Left renal pelvis (tissue), 4 donors: ENCODE measurements around the gene RASAL3. TPM values are rescaled to one million over a fixed set of nuclear protein-coding genes. Genes with fewer than 3 reads are reported as not detected.
"Not testable (repeated sequence)": the region's sequence is repeated elsewhere in the genome, so short reads cannot be mapped to it uniquely, and the experiment has no call there.

Experiments used
- DNase-seq, 4 donors: peaks; one replicate each; pipeline ENCODE4 v3.0.0-alpha.2; 2013; ENCODE audit warnings: low read depth in 4 of 4, low spot score in 3 of 4
- polyA plus RNA-seq, 4 donors: library from polyadenylated mRNA; unstranded; fragments of 120-200 nt; gene quantifications; one replicate each; pipeline ENCODE4 v1.2.1, GENCODE V29; 2013; ENCODE audit not compliant: insufficient read length in 4 of 4

The RASAL3 gene
- polyA plus RNA-seq, 4 donors: 0.64 to 2.0 (median 1.2) TPM

DNA sequence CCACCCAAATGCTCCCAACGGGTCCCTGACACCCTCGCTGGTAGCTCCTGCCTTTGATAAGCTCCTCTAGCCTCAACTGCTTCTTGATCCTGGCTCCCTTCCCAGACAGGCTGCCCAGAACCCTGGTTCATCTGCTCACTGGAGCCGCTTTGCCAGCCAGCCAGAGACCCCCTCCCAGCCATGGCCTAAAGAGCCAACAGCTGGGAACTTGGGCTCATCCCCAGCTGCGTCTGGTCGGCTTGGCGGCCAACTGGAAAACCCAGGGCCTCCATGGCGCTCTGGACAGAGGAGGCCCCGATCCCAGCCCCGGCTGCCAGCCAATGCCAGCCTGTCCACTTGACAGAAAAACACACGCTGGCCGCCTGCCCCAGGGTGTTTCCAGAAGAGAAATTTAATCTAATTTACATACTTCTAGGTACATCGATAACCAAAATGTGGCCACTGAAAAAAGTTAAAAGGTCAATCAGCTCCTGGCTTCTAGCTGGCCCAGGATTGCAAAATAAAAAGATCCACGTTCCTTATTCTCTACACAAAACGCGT, 42.6 kb downstream of the RASAL3 start:
- DNase-seq: no peak

DNA sequence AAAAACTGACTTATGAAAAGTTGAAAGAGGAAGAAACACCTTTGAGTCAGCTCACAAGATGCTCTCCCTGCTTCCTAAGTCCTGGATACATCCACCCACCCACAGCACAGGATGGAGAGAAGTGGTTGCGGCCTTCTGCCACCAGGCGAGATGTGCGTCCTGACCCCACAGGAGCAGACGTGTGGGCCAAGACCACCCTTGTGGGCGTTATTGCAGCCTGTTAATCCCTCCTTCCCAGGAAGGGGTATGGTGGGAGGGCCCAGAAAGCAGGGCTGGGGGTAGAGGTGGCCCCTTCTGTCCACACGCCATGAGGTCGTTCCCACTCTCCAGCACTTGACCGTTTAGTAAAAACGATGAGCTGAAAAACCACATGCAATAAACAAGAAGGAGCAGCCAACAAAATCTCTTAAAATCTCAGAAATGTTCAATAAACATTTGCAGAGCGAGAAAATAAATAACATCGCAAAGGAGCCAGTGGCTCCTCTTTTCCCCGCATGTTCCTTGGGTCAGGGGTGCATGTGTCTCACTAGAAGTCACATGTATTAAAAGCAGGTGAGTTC, 43.1 kb downstream of the RASAL3 start:
- DNase-seq: no peak

DNA sequence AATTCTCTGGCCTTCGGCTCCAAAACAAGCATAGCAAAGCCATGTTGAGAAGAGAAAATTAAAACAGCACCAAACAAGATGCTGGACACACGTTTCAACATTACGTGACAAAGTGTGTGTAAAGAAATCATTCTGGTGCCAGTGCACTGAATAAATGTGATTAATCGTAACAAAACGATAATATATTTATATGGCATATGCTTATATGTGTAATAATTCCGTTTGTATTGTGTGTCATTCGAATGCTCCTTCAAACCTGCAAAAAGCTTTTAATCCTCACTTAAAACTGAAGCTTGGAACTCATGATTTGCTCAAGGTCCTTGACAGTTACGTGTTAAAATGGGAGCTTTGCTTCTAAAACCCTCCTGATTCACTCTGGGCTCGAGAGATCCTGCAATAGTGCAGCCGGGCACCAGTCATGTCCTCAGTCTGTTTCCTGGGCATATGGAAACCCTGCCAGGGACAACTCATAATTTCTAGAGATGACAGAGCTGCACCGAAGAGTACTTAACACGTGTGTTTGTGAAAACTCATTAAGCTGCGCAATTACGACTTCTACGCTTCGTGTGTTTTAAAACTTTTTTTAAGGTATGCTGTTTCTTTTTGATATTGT, 44.8 kb downstream of the RASAL3 start:
- DNase-seq: no peak

DNA sequence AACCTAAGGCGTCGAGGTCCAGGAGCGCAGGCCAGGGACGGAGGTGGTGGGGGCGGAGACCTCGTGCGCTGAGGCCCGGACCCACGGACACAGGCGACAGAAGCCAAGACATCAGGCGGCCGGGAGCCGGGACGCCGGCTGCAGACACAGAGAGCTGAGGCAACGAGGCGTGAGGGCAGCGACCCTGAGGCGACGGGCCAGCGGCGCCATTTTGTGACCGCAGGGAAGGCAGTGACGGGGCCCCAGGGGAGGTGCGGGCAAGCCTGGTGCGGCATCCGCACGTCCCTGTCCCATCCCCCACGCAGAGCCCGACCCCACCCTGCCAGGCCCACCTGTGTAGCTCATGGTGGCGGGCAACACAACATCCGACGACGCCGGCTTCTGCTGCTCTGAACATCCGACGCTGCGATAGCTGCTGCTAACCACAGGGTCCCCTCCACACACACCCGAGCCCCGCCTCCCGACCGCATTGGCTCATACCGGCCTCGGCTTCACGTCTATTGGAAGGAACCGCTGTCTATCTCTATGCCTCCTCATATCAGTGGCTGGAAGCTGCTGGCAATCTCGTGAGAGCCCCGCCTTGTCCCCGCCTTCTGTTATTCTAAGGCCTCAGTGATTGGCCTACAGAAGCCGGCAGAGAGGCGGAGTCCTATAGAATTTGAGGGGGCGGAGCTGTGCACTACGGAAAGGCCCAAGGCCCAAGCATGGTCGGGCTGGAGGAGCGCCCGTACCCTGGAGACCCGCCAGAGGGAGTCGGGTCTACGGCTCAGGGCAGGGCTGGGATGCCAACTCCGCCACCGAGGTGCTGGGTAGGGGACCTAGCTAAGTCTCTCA, 45.5 kb downstream of the RASAL3 start, which contains the start of gene AKAP8L:
TSS of gene AKAP8L (minus strand) at position 410 of the 834 bp plus-strand sequence. CDS start at position 345, 65 bp downstream.
- peak; percentile 99 to 100 (median 99) for DNase-seq

DNA sequence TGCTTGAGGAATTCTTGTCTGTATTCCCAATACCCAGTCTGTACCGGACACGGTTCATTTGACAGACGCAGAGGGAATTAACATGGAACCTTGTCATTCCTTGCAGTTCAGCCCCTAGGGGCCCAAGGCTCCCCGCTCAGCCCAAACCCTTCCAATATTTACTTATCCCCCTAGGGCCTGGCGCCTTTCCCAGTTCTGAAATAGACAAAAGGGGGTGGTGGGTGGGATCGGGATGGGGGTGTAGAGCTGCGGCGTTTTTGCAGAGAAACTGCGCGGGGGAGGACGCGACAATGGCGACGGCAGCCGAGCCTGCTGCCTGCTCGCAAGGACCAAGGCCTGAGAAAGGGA, 46.1 kb downstream of the RASAL3 start:
- peak in 1 of 4 donors; percentile 25 for DNase-seq

DNA sequence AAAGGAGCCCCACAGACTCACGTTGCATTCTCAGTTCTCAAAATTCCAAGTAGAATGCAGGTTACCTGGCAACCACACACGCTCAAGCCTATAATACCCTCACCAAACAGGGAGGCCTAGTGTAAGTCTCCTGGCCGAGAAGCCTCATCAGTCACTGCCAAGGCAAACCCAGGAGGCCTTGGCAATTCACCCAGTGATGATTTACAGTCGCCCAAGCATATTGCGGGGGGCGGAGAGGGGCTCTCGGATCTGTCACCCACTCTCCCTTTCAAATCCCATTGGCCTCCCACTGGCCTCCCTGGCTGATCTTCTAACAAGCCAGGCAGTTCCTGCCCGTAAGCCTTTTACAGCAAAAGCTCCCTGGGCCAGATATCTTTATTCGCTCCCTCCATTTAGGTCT, 46.6 kb downstream of the RASAL3 start:
- DNase-seq: no peak

DNA sequence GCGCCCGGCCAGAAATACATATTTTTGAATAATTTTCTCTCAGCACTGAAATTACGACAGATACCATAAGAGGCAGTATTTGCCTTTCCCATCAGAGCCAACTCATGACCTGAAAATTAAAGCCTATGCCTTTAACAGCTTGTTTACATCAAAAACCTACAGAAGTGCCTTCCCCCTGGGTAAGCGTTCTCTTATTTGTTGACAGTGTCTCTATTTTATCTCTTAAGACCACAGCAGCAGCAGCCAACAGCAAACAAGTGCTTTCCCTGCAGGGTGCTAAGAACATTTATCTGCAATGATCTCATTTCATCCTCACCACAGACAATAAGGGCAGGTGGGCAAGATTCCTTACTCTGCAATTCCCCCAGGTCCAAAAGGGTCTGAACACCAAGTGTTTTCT, 51.5 kb downstream of the RASAL3 start:
- DNase-seq: no peak

DNA sequence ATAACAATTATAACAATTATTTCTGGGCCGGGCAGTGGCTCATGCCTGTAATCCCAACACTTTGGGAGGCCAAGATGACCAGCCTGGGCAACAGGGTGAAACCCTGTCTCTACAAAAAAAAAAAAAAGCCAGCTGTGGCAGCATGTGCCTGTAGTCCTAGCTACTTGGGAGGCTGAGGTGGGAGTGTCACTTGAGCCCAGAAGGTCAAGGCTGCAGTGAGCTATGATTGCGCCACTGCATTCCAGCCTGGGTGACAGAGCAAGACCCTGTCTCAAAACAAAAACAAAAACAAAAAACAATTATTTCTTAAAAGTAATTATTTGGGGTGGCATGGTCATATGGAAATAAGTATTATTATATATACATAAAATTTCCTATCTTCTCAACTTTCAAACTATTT, 53.0 kb downstream of the RASAL3 start:
- DNase-seq: not testable (repeated sequence)

DNA sequence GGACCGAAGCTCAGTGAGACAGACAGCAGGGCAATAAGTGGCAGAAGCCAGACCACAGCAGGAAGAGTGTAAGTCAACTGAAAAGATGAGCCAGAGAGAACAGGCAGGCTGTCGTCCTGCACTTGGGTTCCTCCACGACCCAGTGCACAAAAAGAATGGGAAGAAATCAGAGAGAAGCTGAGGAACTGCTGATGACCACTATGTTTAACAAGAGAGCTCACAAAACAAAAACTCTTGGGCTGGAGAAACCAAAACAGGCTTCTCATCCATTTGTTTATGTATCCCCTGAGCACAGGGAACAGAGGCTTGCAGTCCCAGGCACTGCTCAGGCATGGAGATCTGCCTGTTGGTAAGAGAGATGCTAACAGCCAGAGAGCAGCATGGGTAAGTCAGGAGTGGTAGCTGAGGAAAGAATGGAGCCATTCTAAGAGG, 59.5 kb downstream of the RASAL3 start:
- DNase-seq: no peak

DNA sequence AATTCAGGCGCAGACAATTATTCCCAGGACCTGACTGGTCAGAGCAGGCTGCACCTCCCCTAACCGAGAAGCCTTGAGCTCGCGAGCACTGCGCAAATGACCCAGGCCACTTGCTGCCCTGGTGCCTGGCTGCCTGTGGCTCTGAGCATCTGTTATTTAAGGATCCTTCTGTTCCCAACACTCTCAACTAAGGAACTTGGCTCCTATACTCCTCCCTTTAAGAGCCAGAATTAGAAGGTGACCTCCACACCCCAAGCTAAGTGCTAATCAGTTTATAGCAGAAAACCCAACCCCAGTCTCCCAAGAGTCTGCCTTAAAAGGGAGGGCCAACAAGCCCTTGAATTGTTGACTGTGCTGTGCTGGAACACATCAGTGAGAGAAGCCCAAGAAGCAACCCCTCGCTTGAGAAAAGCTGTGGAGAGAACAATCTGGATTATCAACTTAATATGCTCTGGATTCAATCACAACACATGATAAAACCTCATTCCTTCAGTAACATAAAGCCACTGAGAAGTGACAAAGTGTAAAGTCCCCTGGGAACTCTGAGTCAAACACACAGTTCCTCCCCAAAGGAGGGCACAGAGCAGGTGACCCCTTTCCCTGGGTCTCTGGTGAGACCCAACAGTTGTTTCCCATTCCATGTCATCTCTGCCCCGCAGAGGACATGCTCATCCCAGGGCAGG, 60.1 kb downstream of the RASAL3 start:
- DNase-seq: no peak

DNA sequence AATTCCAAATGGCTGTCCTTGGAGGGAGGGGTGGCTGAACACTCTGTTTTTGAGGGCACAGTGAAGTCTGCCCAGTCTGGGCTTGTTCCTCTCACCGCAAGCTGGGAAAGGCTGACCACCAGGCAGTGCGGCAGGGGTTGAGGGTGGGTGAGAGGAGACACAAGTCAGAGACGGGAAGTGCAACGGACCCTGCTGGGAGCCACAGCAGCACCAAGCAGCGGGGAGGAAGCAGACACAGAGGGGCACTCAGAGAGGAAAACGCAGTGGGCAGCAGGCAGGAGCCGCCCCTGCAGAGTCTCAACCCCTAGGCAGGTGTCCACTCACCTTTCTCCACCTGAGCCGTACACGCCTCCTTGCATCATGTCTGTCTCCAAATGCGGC, 61.2 kb downstream of the RASAL3 start:
- DNase-seq: no peak

DNA sequence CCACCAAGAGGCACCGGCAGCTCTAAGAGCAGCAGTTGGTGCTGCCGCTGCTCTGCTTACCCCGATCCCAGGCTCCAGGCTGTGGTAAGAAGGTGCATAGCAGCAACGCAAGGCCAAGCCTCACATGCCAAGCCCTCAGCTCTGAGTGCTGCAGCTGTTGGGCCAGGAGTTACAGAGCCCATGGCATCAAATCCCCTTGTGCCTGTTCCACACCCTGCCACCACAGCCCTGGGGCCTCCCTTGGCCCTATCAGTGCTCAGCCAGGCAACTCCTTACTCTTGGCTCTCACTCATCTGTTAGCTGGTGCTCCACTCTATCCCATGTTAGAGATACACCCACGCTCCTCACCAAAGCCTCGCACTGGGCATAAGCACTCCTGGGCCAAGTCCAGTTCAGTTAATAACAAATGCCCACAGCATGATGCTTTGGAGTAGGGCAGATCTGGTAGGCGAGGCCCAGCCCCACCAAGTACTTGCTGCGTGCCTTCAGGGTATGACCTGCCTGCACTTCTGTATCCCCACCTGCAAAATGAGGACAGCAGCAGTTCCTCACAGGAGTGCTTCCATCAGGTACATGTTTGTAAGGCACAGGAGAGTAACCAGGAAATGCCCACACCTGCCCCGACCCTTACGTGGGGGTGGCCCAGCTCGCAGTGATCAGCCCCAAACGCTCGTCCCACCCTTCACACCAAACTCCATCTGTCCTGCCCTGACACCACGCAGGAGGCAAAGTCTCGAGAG, 61.8 kb downstream of the RASAL3 start:
- DNase-seq: no peak

Other genes with a start within 250 kb of the RASAL3 start
- gene EPHX3, start 232.1 kb downstream of the RASAL3 start, polyA plus RNA-seq: 1 to 10 TPM; 1.9 to 5.9 (median 5.3) TPM
- 10 to 100 TPM; 44.5 to 69.0 (median 53.5) TPM for gene BRD4, start 132.0 kb downstream of the RASAL3 start, polyA plus RNA-seq
- gene AKAP8, start 84.8 kb downstream of the RASAL3 start, polyA plus RNA-seq: 10 to 100 TPM; 23.1 to 35.5 (median 26.6) TPM
- 100 to 1,000 TPM in 3 of 4 donors, 10 to 100 TPM in 1; 83.5 to 126 (median 113) TPM for gene AKAP8L, start 45.6 kb downstream of the RASAL3 start, polyA plus RNA-seq
- 10 to 100 TPM; 28.0 to 41.5 (median 29.9) TPM for gene WIZ, start 14.6 kb downstream of the RASAL3 start, polyA plus RNA-seq
- under 1 TPM in 1 of 4 donors, not detected in 3; 0.10 TPM for gene PGLYRP2, start 15.0 kb upstream of the RASAL3 start, polyA plus RNA-seq
- gene CYP4F22, start 44.0 kb upstream of the RASAL3 start, polyA plus RNA-seq: under 1 TPM in 2 of 4 donors, not detected in 2; 0.58 to 0.96 TPM
- under 1 TPM in 1 of 4 donors, not detected in 3; 0.06 TPM for gene CYP4F8, start 150.7 kb upstream of the RASAL3 start, polyA plus RNA-seq
- gene CYP4F3, start 176.4 kb upstream of the RASAL3 start, polyA plus RNA-seq: under 1 TPM; 0.14 to 0.89 (median 0.62) TPM
- gene CYP4F12, start 208.5 kb upstream of the RASAL3 start, polyA plus RNA-seq: 10 to 100 TPM in 1 of 4 donors, 1 to 10 TPM in 2, under 1 TPM in 1; 0.57 to 10.1 (median 1.7) TPM